ENCODE measurements around the gene COMMD10. TPM values are rescaled to one million over a fixed set of nuclear protein-coding genes. Genes with fewer than 3 reads are reported as not detected.

Gene COMMD10
- polyA plus RNA-seq, 1 donor (not counting 4 experiments of a cell fraction or from before 2014, with no cell fraction given): 22.3 TPM

Small RNA genes lying within 50 kb of the gene (small RNA-seq; reads per million reads assigned to genes)
- gene HMGN2P27 (ENCODE audit: insufficient read length in 3 of 3, low read depth in 3 of 3, low replicate concordance in 1 of 3) (0 reads per million in 3 experiments), gene RNU6-644P (ENCODE audit: insufficient read length in 3 of 3, low read depth in 3 of 3, low replicate concordance in 1 of 3) (0 reads per million in 3 experiments)

Other genes with a start within 250 kb of the COMMD10 start
- gene ATG12, start 243.5 kb upstream of the COMMD10 start, polyA plus RNA-seq: 43.9 to 90.7 TPM (median 60.7 TPM) in 3 replicates
- 72.4 to 153 TPM (median 77.4 TPM) in 3 replicates for gene AP3S1, start 243.1 kb upstream of the COMMD10 start, polyA plus RNA-seq
- 0.05 to 0.23 TPM (median 0.08 TPM) in 3 replicates for gene LVRN, start 122.5 kb upstream of the COMMD10 start, polyA plus RNA-seq
- gene ARL14EPL, start 52.6 kb upstream of the COMMD10 start, polyA plus RNA-seq: not detected in 3 replicates